ENCODE results near the gene AMH. TPM values are rescaled to one million over a fixed set of nuclear protein-coding genes. Genes with fewer than 3 reads are reported as not detected.

AMH gene
- total RNA-seq, 1 donor from 2014 or later: 0.52 TPM

- no peaks in the 10 kb centered on the region for H3K9me3 ChIP-seq (ENCODE audit: control insufficient read depth in 3 of 3, low read length in 3 of 3)
- H3K9ac ChIP-seq (ENCODE audit: low read depth in 1 of 3, low read length in 3 of 3): peak overlapping the region; percentile 37 to 97 (median 97)
- peaks cover 58 to 72% (median 59%) of the 10 kb centered on the region in 3 donors for H3K4me1 ChIP-seq (ENCODE audit: control insufficient read depth in 3 of 3, insufficient read depth in 3 of 3, low read length in 3 of 3)
- peak overlapping the region; percentile 96 for H3K27ac ChIP-seq (ENCODE audit: low read depth, low read length)
- no peaks in the 10 kb centered on the region for H3K27me3 ChIP-seq (ENCODE audit: control insufficient read depth in 3 of 3, insufficient read depth in 3 of 3, low read length in 3 of 3)
- H3K4me3 ChIP-seq (ENCODE audit: low read length in 3 of 3): peak overlapping the region; percentile 78 to 96 (median 93)
- peaks cover 20 to 25% (median 20%) of the 10 kb centered on the region in 3 donors for H3K36me3 ChIP-seq (ENCODE audit: control insufficient read depth in 3 of 3, insufficient read depth in 3 of 3, low read length in 3 of 3)
Observed at GRCh38 chr19:2234996-2235380, 14.1 kb upstream of the AMH start.

DNA sequence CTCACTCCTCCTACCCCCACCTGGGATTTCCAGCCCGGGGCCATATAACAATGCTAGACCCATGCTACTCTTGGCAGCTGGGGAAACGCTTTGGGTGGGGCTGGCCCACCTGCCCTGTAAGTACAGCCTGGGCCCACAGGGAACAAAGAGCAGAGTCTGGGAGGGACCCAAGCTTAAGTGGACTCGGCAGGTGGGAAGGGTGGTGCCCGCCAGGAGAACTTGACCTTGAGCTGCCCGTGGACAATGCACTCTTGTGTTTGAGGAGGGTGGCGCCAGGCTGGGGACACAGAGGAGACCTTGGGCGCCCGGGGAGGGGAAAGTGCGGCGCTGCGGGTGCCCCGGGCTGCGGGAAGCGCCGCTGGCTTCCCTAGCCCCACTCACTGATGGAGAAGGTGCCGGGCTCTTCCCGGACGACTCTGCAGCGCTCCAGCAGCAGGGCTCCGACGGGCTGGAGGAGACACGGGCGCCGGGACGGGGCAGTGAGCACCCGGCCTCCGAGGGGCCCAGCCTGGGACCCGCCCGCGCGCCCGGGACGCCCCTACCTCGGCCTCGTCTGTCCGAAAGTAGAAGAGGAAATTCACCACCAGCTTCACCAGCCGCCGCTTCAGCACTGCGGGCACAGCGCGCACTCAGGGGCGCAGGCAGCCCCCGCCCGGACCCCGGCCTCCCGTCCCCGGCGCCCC lies 13.6 kb upstream of the AMH start:
- Histone ChIP-seq H3K36me3 (ENCODE audit: control insufficient read depth in 3 of 3, insufficient read depth in 3 of 3, low read length in 3 of 3) (peaks cover 15 to 21% (median 17%) of the 10 kb centered on the region in 3 donors), H3K9ac (ENCODE audit: low read depth in 1 of 3, low read length in 3 of 3) (peak overlapping the region; percentile 37 to 97 (median 97)), H3K27me3 (ENCODE audit: control insufficient read depth in 3 of 3, insufficient read depth in 3 of 3, low read length in 3 of 3) (no peaks in the 10 kb centered on the region), H3K4me3 (ENCODE audit: low read length in 3 of 3) (peak overlapping the region; percentile 78 to 96 (median 93)), H3K27ac (ENCODE audit: low read depth, low read length) (peak overlapping the region; percentile 96), H3K4me1 (ENCODE audit: control insufficient read depth in 3 of 3, insufficient read depth in 3 of 3, low read length in 3 of 3) (peaks cover 60 to 73% (median 61%) of the 10 kb centered on the region in 3 donors), H3K9me3 (ENCODE audit: control insufficient read depth in 3 of 3, low read length in 3 of 3) (no peaks in the 10 kb centered on the region)

GRCh38 chr19:2236064-2236313 lies 13.1 kb upstream of the AMH start:
- Histone ChIP-seq H3K36me3 (ENCODE audit: control insufficient read depth in 3 of 3, insufficient read depth in 3 of 3, low read length in 3 of 3) (peaks cover 15 to 19% (median 17%) of the 10 kb centered on the region in 3 donors), H3K9ac (ENCODE audit: low read depth in 1 of 3, low read length in 3 of 3) (peak overlapping the region in 2 of 3 donors; percentile 97), H3K27me3 (ENCODE audit: control insufficient read depth in 3 of 3, insufficient read depth in 3 of 3, low read length in 3 of 3) (no peaks in the 10 kb centered on the region), H3K9me3 (ENCODE audit: control insufficient read depth in 3 of 3, low read length in 3 of 3) (no peaks in the 10 kb centered on the region), H3K4me3 (ENCODE audit: low read length in 3 of 3) (peak overlapping the region; percentile 78 to 96 (median 93)), H3K4me1 (ENCODE audit: control insufficient read depth in 3 of 3, insufficient read depth in 3 of 3, low read length in 3 of 3) (peaks cover 60 to 73% (median 61%) of the 10 kb centered on the region in 3 donors), H3K27ac (ENCODE audit: low read depth, low read length) (peak overlapping the region; percentile 96)

- Histone ChIP-seq H3K27ac (ENCODE audit: low read depth, low read length) (peak within 1 kb of the TSS; percentile 96), H3K9ac (ENCODE audit: low read depth in 1 of 3, low read length in 3 of 3) (peak within 1 kb of the TSS; percentile 95 to 97 (median 97)), H3K27me3 (ENCODE audit: control insufficient read depth in 3 of 3, insufficient read depth in 3 of 3, low read length in 3 of 3) (no peaks in the 10 kb centered on the region), H3K9me3 (ENCODE audit: control insufficient read depth in 3 of 3, low read length in 3 of 3) (no peaks in the 10 kb centered on the region), H3K36me3 (ENCODE audit: control insufficient read depth in 3 of 3, insufficient read depth in 3 of 3, low read length in 3 of 3) (peaks cover 15 to 17% (median 16%) of the 10 kb centered on the region in 3 donors), H3K4me3 (ENCODE audit: low read length in 3 of 3) (peak within 1 kb of the TSS; percentile 83 to 96 (median 93)), H3K4me1 (ENCODE audit: control insufficient read depth in 3 of 3, insufficient read depth in 3 of 3, low read length in 3 of 3) (peaks cover 60 to 73% (median 61%) of the 10 kb centered on the region in 3 donors)
Observed at GRCh38 chr19:2236314-2237050, 12.6 kb upstream of the AMH start, which contains the start of the genes PLEKHJ1 and SF3A2. Gene PLEKHJ1, minus strand, starts transcription at chr19:2236329. Its CDS starts 81 bp downstream, at chr19:2236248. Gene SF3A2, plus strand, starts transcription at chr19:2236824. Its CDS starts 6,595 bp downstream, at chr19:2243419.

DNA sequence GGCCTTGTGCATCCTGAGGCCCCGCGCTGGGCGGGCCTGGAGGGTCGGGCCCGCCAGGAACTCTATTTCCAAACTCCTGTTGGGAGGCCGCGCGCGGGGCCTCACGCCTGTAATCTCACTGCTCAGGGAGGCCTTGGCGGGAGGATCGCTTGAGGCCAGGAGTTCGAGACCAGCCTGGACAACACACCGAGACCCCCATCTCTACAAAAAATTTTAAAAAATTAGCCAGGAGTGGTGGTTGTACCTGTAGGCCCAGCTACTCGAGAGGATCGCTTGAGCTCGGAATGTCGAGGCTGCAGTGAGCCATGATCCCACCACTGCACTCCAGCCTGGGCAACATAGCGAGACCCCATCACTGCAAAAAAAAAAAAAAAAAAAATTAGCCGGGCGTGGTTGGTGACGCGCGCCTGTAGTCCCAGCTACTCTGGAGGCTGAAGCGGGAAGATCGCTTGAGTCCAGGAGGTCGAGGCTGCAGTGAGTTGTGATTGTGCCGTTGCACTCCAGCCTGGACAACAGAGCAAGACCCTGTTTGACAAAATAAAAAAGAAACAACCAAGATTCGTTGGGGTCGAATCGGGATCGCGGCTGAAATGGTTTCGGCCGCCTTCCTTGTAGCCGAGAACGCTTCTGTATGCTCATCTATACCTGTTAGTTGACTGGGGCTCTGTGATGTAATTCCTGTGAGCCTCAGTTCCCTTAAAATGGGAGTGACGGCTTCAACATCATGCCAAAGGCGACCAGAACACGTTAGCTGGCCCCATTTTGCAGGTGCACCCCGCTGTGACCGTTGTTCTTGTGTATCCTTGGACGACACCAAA lies 11.9 kb upstream of the AMH start:
- Histone ChIP-seq H3K27ac (ENCODE audit: low read depth, low read length) (peak overlapping the region; percentile 96), H3K36me3 (ENCODE audit: control insufficient read depth in 3 of 3, insufficient read depth in 3 of 3, low read length in 3 of 3) (peaks cover 15 to 17% (median 16%) of the 10 kb centered on the region in 3 donors), H3K9me3 (ENCODE audit: control insufficient read depth in 3 of 3, low read length in 3 of 3) (no peaks in the 10 kb centered on the region), H3K27me3 (ENCODE audit: control insufficient read depth in 3 of 3, insufficient read depth in 3 of 3, low read length in 3 of 3) (no peaks in the 10 kb centered on the region), H3K4me1 (ENCODE audit: control insufficient read depth in 3 of 3, insufficient read depth in 3 of 3, low read length in 3 of 3) (peaks cover 61 to 74% (median 63%) of the 10 kb centered on the region in 3 donors), H3K4me3 (ENCODE audit: low read length in 3 of 3) (peak overlapping the region; percentile 83 to 96 (median 93)), H3K9ac (ENCODE audit: low read depth in 1 of 3, low read length in 3 of 3) (peak overlapping the region; percentile 95 to 97 (median 97))

DNA sequence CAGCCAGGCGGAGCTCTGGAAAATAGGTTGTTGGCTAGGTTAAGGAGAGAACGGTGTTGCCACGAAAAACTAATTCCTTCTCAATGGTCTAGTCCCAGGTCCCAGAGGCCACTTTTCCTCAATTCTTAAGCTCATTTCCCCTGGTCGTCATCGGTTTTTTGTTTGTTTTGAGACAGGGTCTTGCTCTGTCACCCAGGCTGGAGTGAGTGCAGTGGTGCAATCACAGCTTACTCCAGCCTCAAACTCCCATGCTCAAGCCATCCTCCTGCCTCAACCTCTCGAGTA lies 11.3 kb upstream of the AMH start:
- Histone ChIP-seq H3K9ac (ENCODE audit: low read depth in 1 of 3, low read length in 3 of 3) (peak overlapping the region; percentile 95 to 97 (median 97)), H3K36me3 (ENCODE audit: control insufficient read depth in 3 of 3, insufficient read depth in 3 of 3, low read length in 3 of 3) (peaks cover 13 to 15% (median 13%) of the 10 kb centered on the region in 3 donors), H3K4me1 (ENCODE audit: control insufficient read depth in 3 of 3, insufficient read depth in 3 of 3, low read length in 3 of 3) (peaks cover 66 to 79% (median 69%) of the 10 kb centered on the region in 3 donors), H3K4me3 (ENCODE audit: low read length in 3 of 3) (peak overlapping the region; percentile 83 to 96 (median 93)), H3K27me3 (ENCODE audit: control insufficient read depth in 3 of 3, insufficient read depth in 3 of 3, low read length in 3 of 3) (no peaks in the 10 kb centered on the region), H3K27ac (ENCODE audit: low read depth, low read length) (peak overlapping the region; percentile 96), H3K9me3 (ENCODE audit: control insufficient read depth in 3 of 3, low read length in 3 of 3) (no peaks in the 10 kb centered on the region)

DNA sequence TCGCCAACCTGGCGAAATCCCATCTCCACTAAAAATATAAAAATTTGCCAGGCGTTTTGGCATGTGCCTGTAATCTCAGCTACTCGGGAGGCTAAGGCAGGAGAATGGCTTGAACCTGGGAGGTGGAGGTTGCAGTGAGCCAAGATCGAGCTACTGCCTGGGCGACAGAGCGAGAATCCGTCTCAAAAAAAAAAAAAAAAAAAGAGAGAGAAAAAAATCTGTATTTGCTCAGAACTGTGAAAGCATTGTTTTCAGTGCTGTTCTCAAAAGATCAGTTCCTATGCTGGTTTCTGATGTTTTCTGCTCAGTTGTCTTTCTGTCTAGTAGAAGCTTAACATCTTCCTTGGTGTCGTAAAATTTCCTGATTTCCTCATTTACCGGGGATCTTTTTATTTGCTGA lies 9.9 kb upstream of the AMH start:
- H3K27me3 ChIP-seq (ENCODE audit: control insufficient read depth in 3 of 3, insufficient read depth in 3 of 3, low read length in 3 of 3): no peaks in the 10 kb centered on the region

DNA sequence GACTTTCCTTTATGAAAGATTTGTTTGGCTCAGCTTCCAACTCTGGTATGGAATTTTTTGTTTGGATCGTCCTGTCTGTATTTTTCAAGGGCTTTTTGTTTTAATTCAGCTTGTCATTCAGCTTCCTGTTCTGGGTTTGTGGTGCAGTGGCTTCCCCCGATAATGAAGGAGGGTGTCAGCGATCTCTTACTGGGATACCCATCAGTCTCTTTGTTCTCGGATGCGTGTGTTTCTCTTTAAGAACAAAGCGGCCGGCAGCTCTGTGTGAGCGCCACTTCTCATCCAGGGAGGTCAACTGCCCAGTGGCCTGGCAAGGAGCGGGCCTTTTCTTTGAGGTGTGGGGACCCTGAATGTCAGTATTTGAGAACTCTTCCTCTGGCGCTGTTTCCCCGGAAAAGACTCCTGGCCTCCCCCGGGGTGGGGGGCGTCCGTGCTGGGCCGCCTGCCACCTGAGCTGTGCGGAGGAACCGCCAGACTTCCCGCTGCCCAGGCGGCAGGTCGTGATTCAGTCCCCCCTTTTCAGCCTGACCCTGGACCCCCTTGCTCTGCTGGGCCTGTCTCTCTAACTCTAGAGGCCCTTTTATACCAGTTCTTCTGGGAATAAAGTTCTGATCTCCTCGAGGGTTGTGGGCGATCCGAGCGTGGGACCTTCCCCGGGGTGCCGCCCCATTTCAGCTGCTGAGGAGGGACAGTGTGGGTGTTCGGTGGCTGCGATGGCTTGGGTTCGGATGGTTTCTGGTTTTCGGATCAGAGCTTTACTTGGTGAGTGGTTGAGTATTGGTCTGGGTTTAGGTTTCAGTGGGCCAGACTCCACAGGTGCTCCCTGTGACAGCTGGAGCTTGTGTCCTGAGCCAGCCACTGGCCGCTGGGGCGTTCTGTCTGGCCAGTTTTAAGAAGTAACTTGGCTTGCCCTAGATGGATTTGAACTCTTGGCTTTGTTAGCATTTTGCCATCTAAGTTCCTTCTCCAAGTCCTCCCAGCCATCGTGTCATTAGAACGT lies 9.1 kb upstream of the AMH start:
- peaks cover 19 to 24% (median 19%) of the 10 kb centered on the region in 3 donors for H3K36me3 ChIP-seq (ENCODE audit: control insufficient read depth in 3 of 3, insufficient read depth in 3 of 3, low read length in 3 of 3)
- no peaks in the 10 kb centered on the region for H3K9me3 ChIP-seq (ENCODE audit: control insufficient read depth in 3 of 3, low read length in 3 of 3)
- H3K4me1 ChIP-seq (ENCODE audit: control insufficient read depth in 3 of 3, insufficient read depth in 3 of 3, low read length in 3 of 3): peaks cover 67 to 70% (median 69%) of the 10 kb centered on the region in 3 donors
- H3K4me3 ChIP-seq (ENCODE audit: low read length in 3 of 3): peak overlapping the region; percentile 60 to 71 (median 68)
- H3K27me3 ChIP-seq (ENCODE audit: control insufficient read depth in 3 of 3, insufficient read depth in 3 of 3, low read length in 3 of 3): no peaks in the 10 kb centered on the region
- peak overlapping the region; percentile 81 for H3K27ac ChIP-seq (ENCODE audit: low read depth, low read length)
- H3K9ac ChIP-seq (ENCODE audit: low read depth in 1 of 3, low read length in 3 of 3): peak overlapping the region; percentile 70 to 82 (median 78)

More for the DNA sequence above, 9.9 kb upstream of the AMH start:
- Histone ChIP-seq H3K9ac (ENCODE audit: low read depth in 1 of 3, low read length in 3 of 3) (peak overlapping the region in 1 of 3 donors; percentile 78), H3K27ac (ENCODE audit: low read depth, low read length) (no peak overlapping the region), H3K9me3 (ENCODE audit: control insufficient read depth in 3 of 3, low read length in 3 of 3) (no peaks in the 10 kb centered on the region), H3K4me3 (ENCODE audit: low read length in 3 of 3) (no peak overlapping the region), H3K4me1 (ENCODE audit: control insufficient read depth in 3 of 3, insufficient read depth in 3 of 3, low read length in 3 of 3) (peaks cover 71 to 77% (median 72%) of the 10 kb centered on the region in 3 donors), H3K36me3 (ENCODE audit: control insufficient read depth in 3 of 3, insufficient read depth in 3 of 3, low read length in 3 of 3) (peaks cover 11 to 15% (median 12%) of the 10 kb centered on the region in 3 donors)
